ENCODE data around the gene TROAP. TPM values are rescaled to one million over a fixed set of nuclear protein-coding genes. Genes with fewer than 3 reads are reported as not detected.

The TROAP gene
- total and polyA plus RNA-seq, 4 donors = 0.97 to 17.5 (median 2.0) TPM; not detected in 1

- DNase-seq (ENCODE audit: low spot score) = no peak
- H3K9ac ChIP-seq (ENCODE audit: low read depth in 1 of 2, low read length in 2 of 2) = no peak within 1 kb of the TSS
- no peaks in the 10 kb centered on the region for H3K9me3 ChIP-seq (ENCODE audit: control insufficient read depth in 4 of 4, low read length in 3 of 4)
- no peak within 1 kb of the TSS for H3K4me3 ChIP-seq (ENCODE audit: low read depth in 1 of 3, low read length in 3 of 3)
- H3K27ac ChIP-seq (ENCODE audit: low read depth in 1 of 2, low read length in 2 of 2) = no peak within 1 kb of the TSS
- TF ChIP-seq CTCF (IDR thresholded peaks at IDR 0.05; ENCODE audit: low read depth, low read length, missing input control) = no peak
- no peak for TF ChIP-seq HNF4A (conservative IDR thresholded peaks at IDR 0.05)
- TF ChIP-seq GABPA (IDR thresholded peaks at IDR 0.05 in 1 of 2, conservative IDR thresholded peaks at IDR 0.05 in 1 of 2) = no peak
- TF ChIP-seq NR2F2 (IDR thresholded peaks at IDR 0.05) = no peak
- no peak for TF ChIP-seq MAX (IDR thresholded peaks at IDR 0.05)
- TF ChIP-seq JUND (IDR thresholded peaks at IDR 0.05) = no peak
- peaks cover 7 to 13% (median 9%) of the 10 kb centered on the region in 4 donors for H3K27me3 ChIP-seq (ENCODE audit: control insufficient read depth in 4 of 4, insufficient read depth in 4 of 4, low read length in 3 of 4)
- H3K4me1 ChIP-seq (ENCODE audit: control insufficient read depth in 4 of 4, insufficient read depth in 4 of 4, low read length in 3 of 4) = peaks cover 0 to 14% (median 7%) of the 10 kb centered on the region in 4 donors
- 8% methylated on average over 82 of the region's 82 CpGs for WGBS
- H3K36me3 ChIP-seq (ENCODE audit: control insufficient read depth in 4 of 4, insufficient read depth in 3 of 4, low read depth in 1 of 4, low read length in 3 of 4) = no peaks in the 10 kb centered on the region
Observed at GRCh38 chr12:49295082-49295936, 27.7 kb upstream of the TROAP start, which contains the start of gene PRPH. PRPH (plus strand) TSS chr12:49295147; CDS start chr12:49295201, 54 bp downstream.

- no peak overlapping the region for H3K4me3 ChIP-seq (ENCODE audit: low read depth in 1 of 3, low read length in 3 of 3)
- H3K36me3 ChIP-seq (ENCODE audit: control insufficient read depth in 4 of 4, insufficient read depth in 3 of 4, low read depth in 1 of 4, low read length in 3 of 4) = no peaks in the 10 kb centered on the region
- no peak overlapping the region for H3K27ac ChIP-seq (ENCODE audit: low read depth in 1 of 2, low read length in 2 of 2)
- TF ChIP-seq REST (IDR thresholded peaks at IDR 0.05) = no peak
- peak in 1 of 2 donors; percentile 42 for TF ChIP-seq RAD21 (IDR thresholded peaks at IDR 0.05)
- TF ChIP-seq CTCF (IDR thresholded peaks at IDR 0.05; ENCODE audit: low read depth, low read length, missing input control) = peak; percentile 45
- no peak for TF ChIP-seq EGR1 (IDR thresholded peaks at IDR 0.05; ENCODE audit: low read depth in 2 of 2)
- H3K9ac ChIP-seq (ENCODE audit: low read depth in 1 of 2, low read length in 2 of 2) = no peak overlapping the region
- WGBS = 21% methylated on average over 54 of the region's 54 CpGs
- H3K4me1 ChIP-seq (ENCODE audit: control insufficient read depth in 4 of 4, insufficient read depth in 4 of 4, low read length in 3 of 4) = peaks cover 0 to 14% (median 7%) of the 10 kb centered on the region in 4 donors
- no peaks in the 10 kb centered on the region for H3K9me3 ChIP-seq (ENCODE audit: control insufficient read depth in 4 of 4, low read length in 3 of 4)
- peaks cover 7 to 13% (median 9%) of the 10 kb centered on the region in 4 donors for H3K27me3 ChIP-seq (ENCODE audit: control insufficient read depth in 4 of 4, insufficient read depth in 4 of 4, low read length in 3 of 4)
- peak; percentile 74 for DNase-seq (ENCODE audit: low spot score)
Observed at GRCh38 chr12:49296034-49296835, 26.8 kb upstream of the TROAP start.

All from liver (tissue), 9 donors.